ENCODE results near the gene DLGAP1. TPM values are rescaled to one million over a fixed set of nuclear protein-coding genes. Genes with fewer than 3 reads are reported as not detected.

Gene DLGAP1
- total RNA-seq, 1 experiment from 2014 or later = 0.07 TPM

GRCh38 chr18:3489462-3489861 lies 965.6 kb downstream of the DLGAP1 start:
- Histone ChIP-seq H3K9me3 (no peaks in the 10 kb centered on the region), H3K27me3 (replicated peaks; ENCODE audit: control insufficient read depth, insufficient read depth, low read length) (no peaks in the 10 kb centered on the region), H3K4me1 (peaks cover 12% of the 10 kb centered on the region), H3K36me3 (ENCODE audit: control insufficient read depth, insufficient read depth, low read length) (no peaks in the 10 kb centered on the region), H3K4me3 (ENCODE audit: low read depth, low read length) (no peak overlapping the region)
- intact Hi-C loops (cut with micrococcal nuclease; ENCODE audit: unreplicated experiment) = no loop called here
- TF ChIP-seq CTCF (IDR thresholded peaks at IDR 0.05; ENCODE audit: insufficient read depth in 1 of 2, low read depth in 1 of 2, low read length in 1 of 2, severe bottlenecking in 1 of 2, unreplicated experiment in 1 of 2) = no peak
- H3K36me3 Mint-ChIP-seq (ENCODE audit: insufficient read depth, unreplicated experiment) = no peaks in the 10 kb centered on the region
- CTCF ChIA-PET = no interaction called here
- DNase-seq = no peak
- H3K4me3 Mint-ChIP-seq (ENCODE audit: unreplicated experiment) = no peak overlapping the region
- no peak overlapping the region for H3K27ac Mint-ChIP-seq (ENCODE audit: unreplicated experiment)
- H3K4me1 Mint-ChIP-seq (ENCODE audit: low read depth, unreplicated experiment) = peaks cover 13% of the 10 kb centered on the region
- no TSS peak for BruUV-seq (replicated peaks)
- H3K9me3 Mint-ChIP-seq (ENCODE audit: unreplicated experiment) = no peaks in the 10 kb centered on the region
- POLR2A ChIA-PET = no interaction called here
- no peaks in the 10 kb centered on the region for H3K27me3 Mint-ChIP-seq (ENCODE audit: insufficient read depth, unreplicated experiment)

GRCh38 chr18:3486512-3486911 lies 968.6 kb downstream of the DLGAP1 start:
- Histone ChIP-seq H3K4me1 (peaks cover 6% of the 10 kb centered on the region), H3K36me3 (ENCODE audit: control insufficient read depth, insufficient read depth, low read length) (no peaks in the 10 kb centered on the region), H3K27me3 (replicated peaks; ENCODE audit: control insufficient read depth, insufficient read depth, low read length) (no peaks in the 10 kb centered on the region), H3K9me3 (no peaks in the 10 kb centered on the region), H3K4me3 (ENCODE audit: low read depth, low read length) (no peak overlapping the region)
- intact Hi-C loops (cut with micrococcal nuclease; ENCODE audit: unreplicated experiment) = no loop called here
- no peak overlapping the region for H3K27ac Mint-ChIP-seq (ENCODE audit: unreplicated experiment)
- POLR2A ChIA-PET = no interaction called here
- BruUV-seq (replicated peaks) = no TSS peak
- no peak overlapping the region for H3K4me3 Mint-ChIP-seq (ENCODE audit: unreplicated experiment)
- CTCF ChIA-PET = interaction anchor here (0.5 kb wide), 1 partner anchor 39 kb away, joined by 3 read pairs; no protein-coding TSS in a partner anchor
- no peaks in the 10 kb centered on the region for H3K9me3 Mint-ChIP-seq (ENCODE audit: unreplicated experiment)
- peaks cover 5% of the 10 kb centered on the region for H3K4me1 Mint-ChIP-seq (ENCODE audit: low read depth, unreplicated experiment)
- no peaks in the 10 kb centered on the region for H3K27me3 Mint-ChIP-seq (ENCODE audit: insufficient read depth, unreplicated experiment)
- no peaks in the 10 kb centered on the region for H3K36me3 Mint-ChIP-seq (ENCODE audit: insufficient read depth, unreplicated experiment)
- DNase-seq = no peak
- no peak for TF ChIP-seq CTCF (IDR thresholded peaks at IDR 0.05; ENCODE audit: insufficient read depth in 1 of 2, low read depth in 1 of 2, low read length in 1 of 2, severe bottlenecking in 1 of 2, unreplicated experiment in 1 of 2)

GRCh38 chr18:3485153-3486149 lies 969.7 kb downstream of the DLGAP1 start:
- Mint-ChIP-seq H3K27me3 (ENCODE audit: insufficient read depth, unreplicated experiment) (no peaks in the 10 kb centered on the region), H3K4me1 (ENCODE audit: low read depth, unreplicated experiment) (peaks cover 6% of the 10 kb centered on the region), H3K4me3 (ENCODE audit: unreplicated experiment) (no peak overlapping the region), H3K36me3 (ENCODE audit: insufficient read depth, unreplicated experiment) (no peaks in the 10 kb centered on the region), H3K27ac (ENCODE audit: unreplicated experiment) (no peak overlapping the region), H3K9me3 (ENCODE audit: unreplicated experiment) (no peaks in the 10 kb centered on the region)
- ChIA-PET CTCF (no interaction called here), POLR2A (no interaction called here)
- intact Hi-C loops (cut with micrococcal nuclease; ENCODE audit: unreplicated experiment) = no loop called here
- no peaks in the 10 kb centered on the region for H3K27me3 ChIP-seq (replicated peaks; ENCODE audit: control insufficient read depth, insufficient read depth, low read length)
- TF ChIP-seq CTCF (IDR thresholded peaks at IDR 0.05; ENCODE audit: insufficient read depth in 1 of 2, low read depth in 1 of 2, low read length in 1 of 2, severe bottlenecking in 1 of 2, unreplicated experiment in 1 of 2) = no peak
- H3K36me3 ChIP-seq (ENCODE audit: control insufficient read depth, insufficient read depth, low read length) = no peaks in the 10 kb centered on the region
- H3K9me3 ChIP-seq = no peaks in the 10 kb centered on the region
- no TSS peak for BruUV-seq (replicated peaks)
- H3K4me1 ChIP-seq = peaks cover 8% of the 10 kb centered on the region
- no peak overlapping the region for H3K4me3 ChIP-seq (ENCODE audit: low read depth, low read length)
- no peak for DNase-seq

All from Caco-2 (cell line).